ENCODE results near the gene DAB2IP.

Gene DAB2IP

GRCh38 chr9:121826711-121827110 lies 175.3 kb downstream of the DAB2IP start:
- H3K27ac ChIP-seq (ENCODE audit: low read length, poor library complexity, severe bottlenecking) = no peak overlapping the region
- H2BK120ac ChIP-seq (ENCODE audit: low read depth, low read length) = no peak overlapping the region
- 88% methylated on average over 4 of the region's 7 CpGs for WGBS
- no peak overlapping the region for H3K23ac ChIP-seq (ENCODE audit: low read length in 2 of 2)
- H3K4me2 ChIP-seq (ENCODE audit: low read length, poor library complexity, severe bottlenecking) = no peak overlapping the region
- no peak overlapping the region for H3K18ac ChIP-seq (ENCODE audit: low read depth in 1 of 2, low read length in 2 of 2)
- H2AFZ ChIP-seq (ENCODE audit: low read depth, low read length) = no peak overlapping the region
- no peak overlapping the region for H2AK5ac ChIP-seq (ENCODE audit: low read length, severe bottlenecking)
- no peaks in the 10 kb centered on the region for H3K4me1 ChIP-seq (ENCODE audit: control insufficient read depth, insufficient read depth, low read depth, low read length)
- H3K14ac ChIP-seq (ENCODE audit: low read length in 2 of 2) = no peak overlapping the region
- H3K79me1 ChIP-seq (replicated peaks; ENCODE audit: low read length, poor library complexity, severe bottlenecking) = no peaks in the 10 kb centered on the region
- H4K91ac ChIP-seq (ENCODE audit: low read length) = no peak overlapping the region
- no peak overlapping the region for H3K9ac ChIP-seq (ENCODE audit: low read length)
- no peaks in the 10 kb centered on the region for H3K27me3 ChIP-seq (ENCODE audit: control insufficient read depth in 1 of 2, insufficient read depth in 1 of 2, low read length in 2 of 2)
- no peak overlapping the region for H2BK5ac ChIP-seq (ENCODE audit: low read depth, low read length, poor library complexity, severe bottlenecking)
- no peak for DNase-seq
- H3K36me3 ChIP-seq (ENCODE audit: control insufficient read depth in 1 of 2, insufficient read depth in 2 of 2, low read depth in 1 of 2, low read length in 2 of 2) = peaks cover 0 to 4% of the 10 kb centered on the region in 2 experiments
- H3K4ac ChIP-seq (ENCODE audit: low read depth in 1 of 2, low read length in 2 of 2) = no peak overlapping the region
- no peak overlapping the region for H2BK15ac ChIP-seq (ENCODE audit: low read depth, poor library complexity, severe bottlenecking)
- H3K4me3 ChIP-seq (ENCODE audit: insufficient read depth in 1 of 2, low read depth in 1 of 2, low read length in 2 of 2) = no peak overlapping the region
- no peak overlapping the region for H2BK12ac ChIP-seq (ENCODE audit: low read length in 2 of 2)
- no peaks in the 10 kb centered on the region for H3K9me3 ChIP-seq (ENCODE audit: control insufficient read depth, low read length)
- no peak overlapping the region for H4K8ac ChIP-seq (ENCODE audit: low read length)

- no peaks in the 10 kb centered on the region for H3K79me1 ChIP-seq (replicated peaks; ENCODE audit: low read length, poor library complexity, severe bottlenecking)
- H2BK120ac ChIP-seq (ENCODE audit: low read depth, low read length) = no peak overlapping the region
- H2BK12ac ChIP-seq (ENCODE audit: low read length in 2 of 2) = no peak overlapping the region
- no peak overlapping the region for H3K27ac ChIP-seq (ENCODE audit: low read length, poor library complexity, severe bottlenecking)
- no peak overlapping the region for H3K4ac ChIP-seq (ENCODE audit: low read depth in 1 of 2, low read length in 2 of 2)
- H3K9me3 ChIP-seq (ENCODE audit: control insufficient read depth, low read length) = no peaks in the 10 kb centered on the region
- 88% methylated on average over 17 of the region's 17 CpGs for WGBS
- peaks cover 0 to 1% of the 10 kb centered on the region in 2 experiments for H3K36me3 ChIP-seq (ENCODE audit: control insufficient read depth in 1 of 2, insufficient read depth in 2 of 2, low read depth in 1 of 2, low read length in 2 of 2)
- H3K27me3 ChIP-seq (ENCODE audit: control insufficient read depth in 1 of 2, insufficient read depth in 1 of 2, low read length in 2 of 2) = no peaks in the 10 kb centered on the region
- DNase-seq = no peak
- H3K4me3 ChIP-seq (ENCODE audit: insufficient read depth in 1 of 2, low read depth in 1 of 2, low read length in 2 of 2) = no peak overlapping the region
- H2BK15ac ChIP-seq (ENCODE audit: low read depth, poor library complexity, severe bottlenecking) = no peak overlapping the region
- H3K18ac ChIP-seq (ENCODE audit: low read depth in 1 of 2, low read length in 2 of 2) = no peak overlapping the region
- H2BK5ac ChIP-seq (ENCODE audit: low read depth, low read length, poor library complexity, severe bottlenecking) = no peak overlapping the region
- no peak overlapping the region for H2AFZ ChIP-seq (ENCODE audit: low read depth, low read length)
- H4K8ac ChIP-seq (ENCODE audit: low read length) = no peak overlapping the region
- no peak overlapping the region for H4K91ac ChIP-seq (ENCODE audit: low read length)
- H3K4me2 ChIP-seq (ENCODE audit: low read length, poor library complexity, severe bottlenecking) = no peak overlapping the region
- H3K9ac ChIP-seq (ENCODE audit: low read length) = no peak overlapping the region
- H2AK5ac ChIP-seq (ENCODE audit: low read length, severe bottlenecking) = no peak overlapping the region
- no peak overlapping the region for H3K14ac ChIP-seq (ENCODE audit: low read length in 2 of 2)
- H3K4me1 ChIP-seq (ENCODE audit: control insufficient read depth, insufficient read depth, low read depth, low read length) = no peaks in the 10 kb centered on the region
- no peak overlapping the region for H3K23ac ChIP-seq (ENCODE audit: low read length in 2 of 2)
Measured at GRCh38 chr9:121827251-121827967, 176.0 kb downstream of the DAB2IP start.

- no peak overlapping the region for H3K4me3 ChIP-seq (ENCODE audit: insufficient read depth in 1 of 2, low read depth in 1 of 2, low read length in 2 of 2)
- H3K27ac ChIP-seq (ENCODE audit: low read length, poor library complexity, severe bottlenecking) = no peak overlapping the region
- H2BK120ac ChIP-seq (ENCODE audit: low read depth, low read length) = no peak overlapping the region
- no peaks in the 10 kb centered on the region for H3K9me3 ChIP-seq (ENCODE audit: control insufficient read depth, low read length)
- no peak overlapping the region for H2AFZ ChIP-seq (ENCODE audit: low read depth, low read length)
- H2BK12ac ChIP-seq (ENCODE audit: low read length in 2 of 2) = no peak overlapping the region
- no peaks in the 10 kb centered on the region for H3K36me3 ChIP-seq (ENCODE audit: control insufficient read depth in 1 of 2, insufficient read depth in 2 of 2, low read depth in 1 of 2, low read length in 2 of 2)
- H3K9ac ChIP-seq (ENCODE audit: low read length) = no peak overlapping the region
- no peak overlapping the region for H3K18ac ChIP-seq (ENCODE audit: low read depth in 1 of 2, low read length in 2 of 2)
- H2BK5ac ChIP-seq (ENCODE audit: low read depth, low read length, poor library complexity, severe bottlenecking) = no peak overlapping the region
- no peak overlapping the region for H3K23ac ChIP-seq (ENCODE audit: low read length in 2 of 2)
- DNase-seq = no peak
- no peak overlapping the region for H2AK5ac ChIP-seq (ENCODE audit: low read length, severe bottlenecking)
- H4K8ac ChIP-seq (ENCODE audit: low read length) = no peak overlapping the region
- H3K79me1 ChIP-seq (replicated peaks; ENCODE audit: low read length, poor library complexity, severe bottlenecking) = no peaks in the 10 kb centered on the region
- H2BK15ac ChIP-seq (ENCODE audit: low read depth, poor library complexity, severe bottlenecking) = no peak overlapping the region
- no peak overlapping the region for H3K14ac ChIP-seq (ENCODE audit: low read length in 2 of 2)
- H3K4me2 ChIP-seq (ENCODE audit: low read length, poor library complexity, severe bottlenecking) = no peak overlapping the region
- WGBS = 87% methylated on average over 3 of the region's 3 CpGs
- H4K91ac ChIP-seq (ENCODE audit: low read length) = no peak overlapping the region
- no peaks in the 10 kb centered on the region for H3K27me3 ChIP-seq (ENCODE audit: control insufficient read depth in 1 of 2, insufficient read depth in 1 of 2, low read length in 2 of 2)
- H3K4ac ChIP-seq (ENCODE audit: low read depth in 1 of 2, low read length in 2 of 2) = no peak overlapping the region
- no peaks in the 10 kb centered on the region for H3K4me1 ChIP-seq (ENCODE audit: control insufficient read depth, insufficient read depth, low read depth, low read length)
Measured at GRCh38 chr9:121830441-121831140, 179.2 kb downstream of the DAB2IP start.

- H3K27me3 ChIP-seq (ENCODE audit: control insufficient read depth in 1 of 2, insufficient read depth in 1 of 2, low read length in 2 of 2) = peaks cover 0 to 4% of the 10 kb centered on the region in 2 experiments
- no peak overlapping the region for H2BK15ac ChIP-seq (ENCODE audit: low read depth, poor library complexity, severe bottlenecking)
- H3K4ac ChIP-seq (ENCODE audit: low read depth in 1 of 2, low read length in 2 of 2) = no peak overlapping the region
- no peak overlapping the region for H2AK5ac ChIP-seq (ENCODE audit: low read length, severe bottlenecking)
- no peaks in the 10 kb centered on the region for H3K79me1 ChIP-seq (replicated peaks; ENCODE audit: low read length, poor library complexity, severe bottlenecking)
- H3K4me2 ChIP-seq (ENCODE audit: low read length, poor library complexity, severe bottlenecking) = no peak overlapping the region
- H3K36me3 ChIP-seq (ENCODE audit: control insufficient read depth in 1 of 2, insufficient read depth in 2 of 2, low read depth in 1 of 2, low read length in 2 of 2) = no peaks in the 10 kb centered on the region
- H2BK5ac ChIP-seq (ENCODE audit: low read depth, low read length, poor library complexity, severe bottlenecking) = no peak overlapping the region
- no peak overlapping the region for H2AFZ ChIP-seq (ENCODE audit: low read depth, low read length)
- H3K9ac ChIP-seq (ENCODE audit: low read length) = no peak overlapping the region
- no peak overlapping the region for H3K14ac ChIP-seq (ENCODE audit: low read length in 2 of 2)
- H3K9me3 ChIP-seq (ENCODE audit: control insufficient read depth, low read length) = no peaks in the 10 kb centered on the region
- H3K4me1 ChIP-seq (ENCODE audit: control insufficient read depth, insufficient read depth, low read depth, low read length) = no peaks in the 10 kb centered on the region
- DNase-seq = no peak
- no peak overlapping the region for H3K18ac ChIP-seq (ENCODE audit: low read depth in 1 of 2, low read length in 2 of 2)
- WGBS = 97% methylated on average over 3 of the region's 3 CpGs
- H3K27ac ChIP-seq (ENCODE audit: low read length, poor library complexity, severe bottlenecking) = no peak overlapping the region
- no peak overlapping the region for H4K8ac ChIP-seq (ENCODE audit: low read length)
- no peak overlapping the region for H4K91ac ChIP-seq (ENCODE audit: low read length)
- H3K4me3 ChIP-seq (ENCODE audit: insufficient read depth in 1 of 2, low read depth in 1 of 2, low read length in 2 of 2) = no peak overlapping the region
- no peak overlapping the region for H2BK12ac ChIP-seq (ENCODE audit: low read length in 2 of 2)
- H3K23ac ChIP-seq (ENCODE audit: low read length in 2 of 2) = no peak overlapping the region
- no peak overlapping the region for H2BK120ac ChIP-seq (ENCODE audit: low read depth, low read length)
Measured at GRCh38 chr9:121831869-121832268, 180.4 kb downstream of the DAB2IP start.
